Transverse colon (tissue), 4 donors: ENCODE results near the gene SHISA8. TPM values are rescaled to one million over a fixed set of nuclear protein-coding genes. Genes with fewer than 3 reads are reported as not detected.

ENCODE experiments used
- DNase-seq: peaks from one replicate; pipeline ENCODE4 v3.0.0-alpha.2; 2019
- H3K27ac ChIP-seq, 4 donors: fragments of 200-600 bp; sonication (generic); 2 replicates each; pipeline ENCODE4 v1.5.1; 2016 to 2018; ENCODE audit warnings: inconsistent platforms in 4 of 4
- H3K27me3 ChIP-seq: fragments of 200-600 bp; sonication (generic); 2 replicates; pipeline ENCODE4 v1.5.1; 2017; ENCODE audit warnings: inconsistent platforms
- H3K36me3 ChIP-seq, 4 donors: fragments of 200-600 bp; sonication (generic); 2 replicates each; pipeline ENCODE4 v1.5.1; 2017 to 2019; ENCODE audit warnings: inconsistent platforms in 4 of 4
- H3K4me1 ChIP-seq, 4 donors: fragments of 200-600 bp; sonication (generic); 2 replicates each; pipeline ENCODE4 v1.5.1; 2017 to 2020; ENCODE audit warnings: inconsistent platforms in 4 of 4
- H3K4me3 ChIP-seq, 4 donors: fragments of 200-600 bp; sonication (generic); 1 replicate in 1 of 4; 2 replicates in 3 of 4; pipeline versions ENCODE4 v1.5.1 to v1.6.1; 2017 to 2019; ENCODE audit warnings: inconsistent platforms in 4 of 4
- H3K9me3 ChIP-seq, 2 donors: fragments of 200-600 bp; sonication (generic); 2 replicates each; pipeline ENCODE4 v1.5.1; 2017 to 2019; ENCODE audit warnings: inconsistent platforms in 2 of 2
- EP300 ChIP-seq: sonication (generic); formaldehyde crosslinking; IDR thresholded peaks from one replicate; pipeline ENCODE4 v1.6.1; 2017; ENCODE audit warnings: antibody characterized with exemption, low read depth
- POLR2A ChIP-seq: fragments of 450-650 bp; IDR thresholded peaks from one replicate; pipeline ENCODE4 v1.6.1; 2016; ENCODE audit warnings: antibody characterized with exemption, mild to moderate bottlenecking, moderate library complexity
- POLR2AphosphoS5 ChIP-seq, 3 donors: sonication (generic); formaldehyde crosslinking; IDR thresholded peaks; one replicate each; pipeline ENCODE4 v1.6.1; 2016; ENCODE audit warnings: antibody characterized with exemption in 3 of 3
- WGBS, 2 donors: methylation state at CpG; one replicate each; pipeline ENCODE4 v1.1.5; 2018; ENCODE audit warnings: low coverage in 1 of 2; 5-methylcytosine and 5-hydroxymethylcytosine counted together
- in situ Hi-C, 4 donors: fragments of 200-750 bp; cut with MboI; loops; one replicate each; pipeline versions ENCODE4 v1.15.0 to v1.15.1; 2017; ENCODE audit warnings: low sequenced_read_pairs in 3 of 4, low pct_ligation_motif_present in 1 of 4, low pct_unique_long_range_greater_than_20kb in 1 of 4
- intact Hi-C: fragments of 100-400 bp; cut with DNase I; formaldehyde crosslinking; loops from one replicate; pipeline ENCODE4 v1.15.1; 2023; ENCODE audit warnings: low total_unique reads
- total RNA-seq, 4 donors: library from RNA; depleted of rRNA; stranded (reverse); fragments of >200 nt; gene quantifications; one replicate each; pipeline ENCODE4 v1.1.0, GENCODE V29; 2016
- TF ChIP-seq, protein P1 (sequence below), 5 experiments: fragments of 200-600 bp in 3 of 5; fragments of 450-650 bp in 2 of 5; sonication (generic) in 3 of 5; IDR thresholded peaks; 1 replicate in 2 of 5; 2 replicates in 3 of 5; pipeline ENCODE4 v1.5.1; 2016 to 2017; ENCODE audit warnings: antibody characterized with exemption in 5 of 5, inconsistent platforms in 3 of 5, mild to moderate bottlenecking in 2 of 5, moderate library complexity in 1 of 5

Gene SHISA8
- total RNA-seq, 4 donors from 2014 or later: 0.32 TPM; not detected in 3

DNA sequence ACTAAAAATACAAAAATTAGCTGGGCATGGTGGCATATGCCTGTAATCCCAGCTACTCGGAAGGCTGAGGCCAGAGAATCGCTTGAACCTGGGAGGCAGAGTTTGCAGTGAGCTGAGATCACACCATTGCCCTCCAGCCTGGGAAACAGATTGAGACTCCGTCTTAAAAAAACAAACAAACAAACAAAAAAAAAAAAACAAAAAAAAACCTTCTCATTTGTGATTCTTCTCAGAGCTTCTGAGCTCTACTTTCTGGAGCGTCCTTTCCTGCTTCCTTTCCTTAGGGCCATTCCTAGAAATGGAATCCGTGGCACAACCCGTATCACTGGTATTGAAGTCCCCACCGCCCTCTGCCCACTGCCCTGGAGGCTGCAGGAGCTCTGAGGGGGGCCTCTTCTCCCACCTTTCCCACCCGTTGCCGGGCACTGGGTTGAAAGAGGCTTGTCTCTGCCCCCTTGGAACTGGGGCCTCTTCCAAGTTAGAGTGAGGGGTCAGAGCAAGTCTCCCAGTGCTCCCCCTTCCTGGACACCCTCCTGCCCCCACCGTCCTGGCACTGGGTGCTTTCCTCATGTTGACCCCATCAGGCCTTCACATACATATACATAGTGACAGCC, 2.0 kb upstream of the SHISA8 start:
- H3K36me3 ChIP-seq: no peaks in the 10 kb centered on the region
- no peak overlapping the region for H3K4me3 ChIP-seq
- no peaks in the 10 kb centered on the region for H3K9me3 ChIP-seq
- no peak overlapping the region for H3K27ac ChIP-seq
- intact Hi-C loops: loop anchor here (5.0 kb wide), 1 partner anchor 35 kb away; no protein-coding TSS in a partner anchor
- H3K27me3 ChIP-seq: peaks cover 88% of the 10 kb centered on the region
- TF ChIP-seq EP300: no peak
- no peak for TF ChIP-seq POLR2AphosphoS5 (IDR thresholded peaks at IDR 0.05)
- TF ChIP-seq, protein P1, sequence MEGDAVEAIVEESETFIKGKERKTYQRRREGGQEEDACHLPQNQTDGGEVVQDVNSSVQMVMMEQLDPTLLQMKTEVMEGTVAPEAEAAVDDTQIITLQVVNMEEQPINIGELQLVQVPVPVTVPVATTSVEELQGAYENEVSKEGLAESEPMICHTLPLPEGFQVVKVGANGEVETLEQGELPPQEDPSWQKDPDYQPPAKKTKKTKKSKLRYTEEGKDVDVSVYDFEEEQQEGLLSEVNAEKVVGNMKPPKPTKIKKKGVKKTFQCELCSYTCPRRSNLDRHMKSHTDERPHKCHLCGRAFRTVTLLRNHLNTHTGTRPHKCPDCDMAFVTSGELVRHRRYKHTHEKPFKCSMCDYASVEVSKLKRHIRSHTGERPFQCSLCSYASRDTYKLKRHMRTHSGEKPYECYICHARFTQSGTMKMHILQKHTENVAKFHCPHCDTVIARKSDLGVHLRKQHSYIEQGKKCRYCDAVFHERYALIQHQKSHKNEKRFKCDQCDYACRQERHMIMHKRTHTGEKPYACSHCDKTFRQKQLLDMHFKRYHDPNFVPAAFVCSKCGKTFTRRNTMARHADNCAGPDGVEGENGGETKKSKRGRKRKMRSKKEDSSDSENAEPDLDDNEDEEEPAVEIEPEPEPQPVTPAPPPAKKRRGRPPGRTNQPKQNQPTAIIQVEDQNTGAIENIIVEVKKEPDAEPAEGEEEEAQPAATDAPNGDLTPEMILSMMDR (IDR thresholded peaks at IDR 0.05): no peak
- TF ChIP-seq POLR2A: no peak
- peaks cover 9 to 43% (median 36%) of the 10 kb centered on the region in 4 donors for H3K4me1 ChIP-seq
- no peak for DNase-seq
- WGBS, 2 donors: 38 to 59% methylated on average over 5 to 10 of the region's 10 CpGs
- in situ Hi-C loops: no loop called here

DNA sequence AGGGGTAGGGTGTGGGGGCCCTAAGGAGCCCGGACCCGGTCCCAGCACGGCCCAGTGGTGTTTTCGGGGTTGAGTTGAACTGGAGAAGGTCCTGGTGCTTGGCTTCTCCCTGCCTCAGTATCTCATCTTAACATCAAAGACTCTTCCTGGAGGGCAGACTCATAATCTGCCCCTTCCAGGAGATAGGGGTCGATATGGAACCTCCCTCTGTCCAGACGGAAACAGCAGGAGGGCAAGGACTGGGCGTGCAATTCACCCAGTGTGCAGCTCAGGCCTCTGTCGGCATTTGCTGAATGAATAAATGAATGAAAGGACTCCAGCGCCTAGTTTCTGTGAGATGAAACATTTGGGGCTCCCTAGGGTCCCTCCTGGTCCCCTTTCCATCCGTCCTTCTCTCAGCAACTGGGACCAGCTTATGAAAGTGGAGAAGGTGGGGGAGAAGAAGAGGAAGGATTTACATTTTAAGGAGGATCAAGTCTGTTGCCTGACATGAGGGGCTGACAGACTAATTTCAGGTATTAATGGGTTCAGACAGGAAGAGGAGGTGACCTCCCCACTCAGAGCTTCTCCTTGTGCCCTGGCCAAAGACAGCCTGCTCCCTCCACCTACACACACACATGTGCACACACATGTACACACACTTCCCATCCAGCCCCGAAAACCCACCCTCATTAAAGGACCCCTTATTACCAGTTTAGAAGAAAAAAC, 1.1 kb upstream of the SHISA8 start:
- no peak for DNase-seq
- peaks cover 96% of the 10 kb centered on the region for H3K27me3 ChIP-seq
- TF ChIP-seq POLR2A (no peak), EP300 (no peak), POLR2AphosphoS5 (IDR thresholded peaks at IDR 0.05) (no peak)
- TF ChIP-seq, protein P1 (IDR thresholded peaks at IDR 0.05): no peak
- H3K4me3 ChIP-seq: no peak overlapping the region
- H3K4me1 ChIP-seq: peaks cover 14 to 47% (median 40%) of the 10 kb centered on the region in 4 donors
- in situ Hi-C loops (no loop called here), intact Hi-C loops (loop anchor here (5.0 kb wide), 1 partner anchor 34 kb away; no protein-coding TSS in a partner anchor)
- WGBS, 2 donors: 50 to 84% methylated on average over 2 to 11 of the region's 11 CpGs
- no peaks in the 10 kb centered on the region for H3K36me3 ChIP-seq
- no peaks in the 10 kb centered on the region for H3K9me3 ChIP-seq
- no peak overlapping the region for H3K27ac ChIP-seq

DNA sequence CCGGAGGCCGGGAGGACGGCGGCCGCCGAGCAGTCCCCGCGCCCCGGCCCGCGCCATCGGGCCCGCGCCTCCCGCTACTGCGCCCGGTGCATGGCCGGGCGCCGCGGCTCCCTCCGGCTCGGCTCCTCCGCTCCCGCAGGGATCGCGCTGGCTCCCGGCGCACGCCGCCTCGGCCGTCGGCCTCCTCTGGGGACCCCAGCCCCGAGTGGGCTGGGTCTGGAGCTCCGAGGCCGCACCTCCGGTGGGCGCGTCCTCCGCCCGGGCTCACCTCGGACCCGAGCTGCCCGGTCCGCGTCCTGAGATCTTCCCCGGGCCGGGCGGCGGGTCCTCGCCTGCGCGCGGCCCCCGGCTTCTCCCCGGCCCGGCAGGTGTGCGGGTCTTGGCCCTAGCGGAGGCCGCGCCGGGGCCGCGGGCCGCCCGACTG, 251 bp downstream of the SHISA8 start:
- Histone ChIP-seq H3K27me3 (peaks cover 97% of the 10 kb centered on the region), H3K4me1 (peaks cover 19 to 52% (median 50%) of the 10 kb centered on the region in 4 donors), H3K9me3 (no peaks in the 10 kb centered on the region), H3K27ac (no peak overlapping the region), H3K4me3 (peak overlapping the region in 3 of 4 donors; percentile 29 to 57 (median 41)), H3K36me3 (no peaks in the 10 kb centered on the region)
- TF ChIP-seq POLR2A: no peak
- TF ChIP-seq POLR2AphosphoS5 (IDR thresholded peaks at IDR 0.05): no peak
- TF ChIP-seq, protein P1 (IDR thresholded peaks at IDR 0.05): no peak
- no peak for TF ChIP-seq EP300
- intact Hi-C loops (loop anchor here (5.0 kb wide), 1 partner anchor 32 kb away; no protein-coding TSS in a partner anchor), in situ Hi-C loops (no loop called here)
- WGBS, 2 donors: 1% methylated on average over 35 of the region's 67 CpGs; no CpG with 5 or more reads in 1 of the 2 donors
- no peak for DNase-seq

DNA sequence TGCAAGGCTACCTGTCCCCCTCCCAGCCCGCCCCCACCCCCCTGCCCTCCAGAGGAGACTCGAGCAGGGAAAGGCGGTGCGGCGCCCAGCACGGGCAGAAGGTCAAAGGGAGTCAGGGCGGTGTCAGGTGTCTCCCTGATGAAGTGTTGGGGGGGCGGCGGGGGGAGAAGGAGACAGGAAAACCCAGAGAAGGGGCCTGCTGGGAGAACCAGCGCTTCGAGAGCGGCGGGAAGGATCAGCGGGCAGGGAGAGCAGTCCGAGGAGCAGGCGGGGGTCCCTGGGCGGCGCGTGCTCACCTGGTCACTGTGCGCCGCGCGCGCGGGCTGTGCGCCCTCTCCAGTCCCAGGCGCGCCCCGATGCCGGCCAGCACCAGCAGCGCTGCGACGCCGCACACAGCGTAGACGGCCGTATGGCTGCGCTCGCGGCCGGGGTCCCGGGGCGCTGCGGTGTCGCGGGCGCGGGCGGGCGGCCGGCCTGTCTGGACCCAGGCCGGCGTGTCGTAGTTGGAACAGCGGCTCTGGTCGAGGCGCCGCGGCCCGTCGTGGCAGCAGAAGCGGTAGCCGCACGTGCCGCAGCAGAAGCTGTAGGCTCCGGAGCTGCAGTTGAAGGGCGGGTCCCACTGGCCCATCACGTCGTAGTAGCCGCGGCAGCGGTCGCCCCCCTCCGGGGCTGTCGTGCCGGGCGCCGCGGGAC, 886 bp downstream of the SHISA8 start:
- no peak overlapping the region for H3K27ac ChIP-seq
- 2% methylated on average over 49 of the region's 79 CpGs; no CpG with 5 or more reads in 1 of the 2 donors for WGBS, 2 donors
- TF ChIP-seq, protein P1 (IDR thresholded peaks at IDR 0.05): no peak
- TF ChIP-seq POLR2A (no peak), EP300 (no peak), POLR2AphosphoS5 (IDR thresholded peaks at IDR 0.05) (no peak)
- intact Hi-C loops (no loop called here), in situ Hi-C loops (no loop called here)
- no peaks in the 10 kb centered on the region for H3K36me3 ChIP-seq
- DNase-seq: no peak
- H3K9me3 ChIP-seq: no peaks in the 10 kb centered on the region
- no peak overlapping the region for H3K4me3 ChIP-seq
- peaks cover 13 to 48% (median 45%) of the 10 kb centered on the region in 4 donors for H3K4me1 ChIP-seq
- peaks cover 98% of the 10 kb centered on the region for H3K27me3 ChIP-seq
